ENCODE measurements around the gene CALCOCO2. TPM values are rescaled to one million over a fixed set of nuclear protein-coding genes. Genes with fewer than 3 reads are reported as not detected.
"Not testable (repeated sequence)": the region's sequence is repeated elsewhere in the genome, so short reads cannot be mapped to it uniquely, and the experiment has no call there.

CALCOCO2 gene
- polyA plus RNA-seq, 1 donor from 2014 or later, result 138 TPM

DNA sequence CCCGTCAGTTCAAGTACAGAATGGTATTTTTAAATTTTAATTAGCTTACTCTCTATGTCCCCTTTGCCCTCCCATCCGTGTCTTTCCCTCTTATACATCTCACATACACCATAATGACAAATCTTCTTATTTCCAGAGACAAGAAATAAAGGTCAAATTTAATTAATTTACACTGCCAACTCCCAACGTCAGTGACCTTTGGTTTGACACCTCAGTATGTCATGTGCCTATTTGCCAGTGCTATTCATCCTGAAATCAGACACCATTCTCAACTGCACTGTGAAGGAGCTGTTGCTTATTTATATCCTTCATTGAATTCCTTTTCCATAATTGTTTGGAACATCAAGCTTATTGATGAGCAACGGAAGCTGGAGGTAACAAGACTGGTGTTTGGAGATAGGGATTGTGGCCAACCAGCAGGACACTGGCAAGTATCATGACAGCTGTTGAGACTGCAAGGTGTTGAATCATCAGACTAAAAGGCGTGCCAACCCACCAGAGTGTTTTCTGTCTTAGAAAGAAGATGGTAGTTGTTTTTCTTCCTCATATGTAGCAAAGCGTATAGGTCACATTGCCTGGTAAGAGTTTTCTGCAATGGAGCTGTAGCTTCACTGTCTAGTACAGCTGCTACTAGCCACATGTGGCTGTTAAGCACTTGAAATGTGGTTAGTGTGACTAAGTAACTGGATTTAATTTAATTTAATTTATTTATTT lies 12.5 kb downstream of the CALCOCO2 start:
- H3K9me3 Mint-ChIP-seq, result no peaks in the 10 kb centered on the region
- peaks cover 3% of the 10 kb centered on the region for H3K36me3 Mint-ChIP-seq
- no peaks in the 10 kb centered on the region for H3K27me3 Mint-ChIP-seq
- H3K4me1 Mint-ChIP-seq, result peaks cover 22 to 26% (median 23%) of the 10 kb centered on the region in 3 donors
- H3K4me3 Mint-ChIP-seq, result peak overlapping the region in 2 of 4 donors; percentile 30 to 41
- peak overlapping the region in 1 of 3 donors; percentile 65 for H3K27ac Mint-ChIP-seq

DNA sequence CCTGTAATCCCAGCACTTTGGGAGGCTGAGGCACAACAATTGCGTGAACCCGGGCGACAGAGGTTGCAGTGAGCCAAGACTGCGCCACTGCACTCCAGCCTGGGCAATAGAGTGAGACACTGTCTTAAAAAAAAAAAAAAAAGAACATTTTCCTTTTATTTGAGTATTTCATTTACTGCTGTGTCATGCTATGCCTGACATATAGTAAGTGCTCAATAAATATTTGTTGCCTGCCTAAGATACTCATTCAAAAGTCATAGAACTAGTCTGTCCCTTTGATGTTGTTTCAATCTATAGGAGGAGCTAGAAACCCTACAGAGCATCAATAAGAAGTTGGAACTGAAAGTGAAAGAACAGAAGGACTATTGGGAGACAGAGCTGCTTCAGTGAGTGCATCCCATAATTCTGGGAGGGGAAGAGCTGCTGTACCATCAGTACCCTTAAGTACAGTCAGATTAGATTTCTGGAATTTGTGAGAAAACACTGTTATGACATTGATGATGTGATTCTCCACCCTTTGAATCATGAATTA lies 20.0 kb downstream of the CALCOCO2 start:
- Mint-ChIP-seq H3K9me3 (no peaks in the 10 kb centered on the region), H3K27me3 (no peaks in the 10 kb centered on the region), H3K4me3 (no peak overlapping the region), H3K4me1 (peaks cover 0 to 4% (median 0%) of the 10 kb centered on the region in 3 donors), H3K36me3 (peaks cover 8% of the 10 kb centered on the region), H3K27ac (no peak overlapping the region)

DNA sequence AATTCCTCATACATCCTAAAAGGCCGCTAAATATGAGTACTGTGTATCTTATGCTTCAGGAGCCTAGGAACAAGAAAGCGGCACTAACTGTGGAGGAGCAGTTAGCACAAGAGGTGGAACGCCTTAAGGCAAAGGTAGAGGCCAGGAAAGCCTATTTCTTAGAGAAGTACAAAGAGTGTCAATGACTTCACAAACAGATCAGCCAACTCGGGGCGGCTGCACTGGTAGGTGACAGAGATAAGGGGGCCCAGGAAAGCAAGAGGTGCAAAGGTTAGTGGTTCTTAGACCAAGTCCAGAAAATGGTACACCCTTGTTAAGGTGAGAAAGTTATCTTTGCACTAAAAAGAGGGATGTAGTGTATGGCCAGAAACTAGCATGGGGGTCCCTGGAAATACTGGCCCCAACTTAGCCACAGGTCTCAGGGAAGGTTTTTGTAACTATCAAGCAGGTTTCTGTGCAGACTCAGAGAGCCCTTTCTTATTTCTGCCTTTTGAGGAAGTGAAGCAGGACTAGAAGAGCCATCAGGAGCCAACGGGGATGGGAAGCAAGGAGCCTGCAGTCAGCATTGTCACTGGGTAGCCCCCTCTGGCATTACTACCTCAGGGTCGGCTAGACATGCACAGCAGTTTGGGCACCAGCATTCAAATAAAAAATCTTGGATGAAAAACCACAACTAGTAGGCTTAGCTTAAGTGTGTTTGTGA lies 24.1 kb downstream of the CALCOCO2 start:
- H3K4me1 Mint-ChIP-seq, result peaks cover 0 to 4% (median 0%) of the 10 kb centered on the region in 3 donors
- H3K27ac Mint-ChIP-seq, result peak overlapping the region in 1 of 3 donors; percentile 55
- H3K36me3 Mint-ChIP-seq, result peaks cover 8% of the 10 kb centered on the region

DNA sequence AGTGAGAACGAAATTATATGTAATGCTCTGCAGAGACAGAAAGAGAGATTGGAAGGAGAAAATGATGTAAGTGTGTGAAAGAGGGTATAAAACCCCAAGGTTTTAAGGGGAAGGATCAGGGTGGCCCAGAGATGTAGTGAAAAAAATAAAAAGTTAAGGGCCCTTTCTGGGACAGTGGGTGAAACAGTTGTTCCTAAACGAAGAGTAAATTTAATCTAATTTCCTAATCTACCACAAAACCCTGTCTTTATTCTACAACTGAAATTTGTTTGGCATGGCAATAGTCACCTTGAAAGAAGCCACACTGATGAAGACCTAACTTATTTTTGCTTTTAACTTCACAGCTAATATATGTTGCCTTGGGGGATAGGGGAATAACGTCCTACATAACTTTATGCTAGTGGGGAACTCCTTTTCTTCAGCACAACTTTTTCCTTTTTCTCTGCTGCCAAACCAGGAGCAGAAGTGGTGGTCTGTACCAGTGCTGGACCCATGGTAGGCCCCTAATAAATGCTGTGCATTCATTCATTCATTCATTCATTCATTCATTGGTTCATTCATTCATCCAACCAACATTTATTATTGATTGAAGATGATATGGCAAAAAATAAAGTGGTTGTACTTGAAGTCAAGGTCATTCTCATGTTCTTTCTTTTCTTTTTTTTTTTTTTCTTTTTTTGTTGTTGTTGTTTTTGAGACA lies 25.4 kb downstream of the CALCOCO2 start:
- Mint-ChIP-seq H3K27ac (no peak overlapping the region), H3K4me3 (no peak overlapping the region), H3K27me3 (no peaks in the 10 kb centered on the region), H3K4me1 (no peaks in the 10 kb centered on the region), H3K9me3 (no peaks in the 10 kb centered on the region), H3K36me3 (peaks cover 5% of the 10 kb centered on the region)

More for the DNA sequence above, 24.1 kb downstream of the CALCOCO2 start:
- no peaks in the 10 kb centered on the region for H3K9me3 Mint-ChIP-seq
- H3K4me3 Mint-ChIP-seq, result no peak overlapping the region
- no peaks in the 10 kb centered on the region for H3K27me3 Mint-ChIP-seq

DNA sequence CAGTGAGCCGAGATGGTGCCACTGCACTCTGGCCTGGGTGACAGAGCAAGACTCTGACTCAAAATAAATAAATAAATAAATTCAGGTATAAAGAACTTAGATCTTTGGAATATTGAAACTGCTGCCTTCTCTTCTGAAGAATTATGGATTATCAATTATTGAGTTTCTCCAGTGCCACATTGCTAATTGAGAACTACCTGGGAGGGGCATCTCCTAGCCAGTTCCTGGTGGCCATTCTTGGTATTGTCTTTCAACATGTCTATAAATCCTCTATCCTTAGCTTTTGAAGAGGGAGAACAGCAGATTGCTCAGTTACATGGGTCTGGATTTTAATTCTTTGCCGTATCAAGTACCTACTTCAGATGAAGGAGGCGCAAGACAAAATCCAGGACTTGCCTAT lies 29.2 kb downstream of the CALCOCO2 start:
- Mint-ChIP-seq H3K4me3 (no peak overlapping the region), H3K4me1 (no peaks in the 10 kb centered on the region), H3K36me3 (peaks cover 7% of the 10 kb centered on the region), H3K27ac (no peak overlapping the region), H3K9me3 (no peaks in the 10 kb centered on the region), H3K27me3 (no peaks in the 10 kb centered on the region)

DNA sequence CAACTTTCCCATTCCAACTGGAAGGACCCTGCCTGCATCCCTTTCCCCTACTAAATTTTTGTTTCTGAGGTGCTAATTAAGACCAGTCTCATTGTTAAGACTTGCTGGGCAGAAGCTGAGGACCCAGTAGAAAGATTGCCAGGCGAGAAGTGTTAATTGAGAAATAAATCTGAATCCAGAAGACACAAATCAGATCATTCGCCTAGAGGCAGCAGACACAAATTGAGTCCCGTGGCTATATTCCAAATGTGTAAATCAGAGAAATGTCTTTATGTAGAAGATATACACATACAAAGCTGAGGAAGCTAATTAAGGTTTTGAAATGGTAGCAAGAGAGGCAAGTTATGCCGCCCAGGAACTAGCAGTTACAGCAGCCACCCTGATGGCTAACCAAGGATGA lies 29.6 kb downstream of the CALCOCO2 start:
- Mint-ChIP-seq H3K9me3 (no peaks in the 10 kb centered on the region), H3K27ac (no peak overlapping the region), H3K4me3 (no peak overlapping the region), H3K27me3 (no peaks in the 10 kb centered on the region), H3K36me3 (peaks cover 10% of the 10 kb centered on the region), H3K4me1 (no peaks in the 10 kb centered on the region)

DNA sequence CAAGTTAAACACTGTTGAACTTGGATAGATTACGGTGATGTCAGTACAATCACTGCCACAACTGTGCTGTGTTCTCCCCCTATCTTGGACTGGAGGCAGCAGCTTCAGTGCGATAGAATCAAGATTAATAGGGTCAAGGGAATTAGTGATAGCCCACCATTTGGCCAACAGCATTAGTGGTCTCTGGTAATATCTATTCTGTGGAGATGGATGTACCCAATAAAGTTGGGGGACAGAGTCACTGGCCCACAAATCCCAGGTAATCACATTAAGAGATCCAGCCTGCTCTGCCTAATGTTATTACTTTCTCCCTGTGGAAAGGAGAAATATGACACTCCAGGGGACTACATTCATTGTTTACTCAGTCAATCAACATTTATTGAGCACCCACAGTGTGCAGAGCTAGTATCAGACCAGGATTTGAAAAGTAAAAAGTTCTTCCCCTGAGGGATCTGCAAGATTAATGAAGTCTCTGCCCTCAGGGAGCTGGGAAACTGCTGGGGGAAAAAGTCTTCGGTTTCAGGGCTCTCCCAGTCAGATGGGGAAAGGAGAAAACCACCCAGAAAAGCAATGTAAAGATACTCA lies 38.2 kb downstream of the CALCOCO2 start:
- no peaks in the 10 kb centered on the region for H3K9me3 Mint-ChIP-seq
- H3K4me3 Mint-ChIP-seq, result peak overlapping the region in 1 of 4 donors; percentile 38
- H3K27ac Mint-ChIP-seq, result no peak overlapping the region
- H3K4me1 Mint-ChIP-seq, result peaks cover 0 to 4% (median 1%) of the 10 kb centered on the region in 3 donors
- peaks cover 4% of the 10 kb centered on the region for H3K36me3 Mint-ChIP-seq
- H3K27me3 Mint-ChIP-seq, result no peaks in the 10 kb centered on the region

DNA sequence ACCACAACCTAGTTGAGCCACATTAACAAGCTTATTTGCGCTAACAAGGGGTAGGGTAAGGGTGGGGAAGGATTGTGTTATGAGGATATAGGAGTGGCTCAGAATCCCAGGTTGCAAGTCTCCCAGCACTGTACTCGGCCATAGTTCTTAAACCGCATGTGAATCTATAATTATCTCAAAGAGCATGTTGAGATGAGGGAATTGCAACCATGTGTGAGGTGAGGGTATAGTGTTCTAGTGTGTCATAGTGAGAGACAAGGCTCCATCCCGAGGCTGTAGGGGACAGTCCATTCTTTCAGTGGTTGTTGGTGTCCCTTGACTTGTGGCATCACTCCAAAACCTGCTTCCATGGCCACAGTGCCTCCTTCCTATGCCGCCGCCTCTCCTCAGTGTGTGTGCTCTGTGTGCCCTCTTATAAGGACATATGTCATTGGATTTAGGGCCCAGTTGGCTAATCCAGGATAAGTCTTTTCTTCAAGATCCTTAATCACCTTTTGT lies 39.0 kb downstream of the CALCOCO2 start:
- peaks cover 0 to 4% (median 1%) of the 10 kb centered on the region in 3 donors for H3K4me1 Mint-ChIP-seq
- peaks cover 4% of the 10 kb centered on the region for H3K36me3 Mint-ChIP-seq
- H3K27ac Mint-ChIP-seq, result no peak overlapping the region
- H3K9me3 Mint-ChIP-seq, result no peaks in the 10 kb centered on the region
- H3K4me3 Mint-ChIP-seq, result no peak overlapping the region
- H3K27me3 Mint-ChIP-seq, result no peaks in the 10 kb centered on the region

DNA sequence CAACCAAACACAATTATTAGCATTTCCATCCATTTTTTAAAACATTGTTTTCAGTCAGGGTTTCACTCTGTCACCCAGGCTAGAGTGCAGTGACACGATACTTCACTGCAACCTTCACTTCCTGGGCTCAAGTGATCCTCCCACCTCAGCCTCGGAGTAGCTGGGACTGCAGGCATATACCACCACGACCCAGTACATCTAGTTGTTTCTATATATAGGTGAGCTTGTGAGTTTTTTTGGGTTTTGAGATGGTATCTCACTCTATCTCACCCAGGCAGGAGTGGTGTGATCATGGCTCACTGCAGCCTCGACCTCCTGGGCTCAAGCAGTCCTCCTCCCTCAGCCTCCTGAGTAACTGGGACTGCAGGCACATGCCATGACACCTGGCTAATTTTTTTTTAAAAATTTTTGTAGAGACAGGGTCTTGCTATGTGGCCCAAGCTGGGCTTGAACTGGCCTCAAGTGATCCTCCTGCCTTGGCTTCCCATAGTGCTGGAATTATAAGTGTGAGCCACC lies 40.3 kb downstream of the CALCOCO2 start:
- Mint-ChIP-seq H3K9me3 (no peaks in the 10 kb centered on the region), H3K36me3 (peaks cover 2% of the 10 kb centered on the region), H3K4me3 (no peak overlapping the region), H3K27ac (no peak overlapping the region), H3K27me3 (no peaks in the 10 kb centered on the region), H3K4me1 (peaks cover 0 to 4% (median 1%) of the 10 kb centered on the region in 3 donors)

DNA sequence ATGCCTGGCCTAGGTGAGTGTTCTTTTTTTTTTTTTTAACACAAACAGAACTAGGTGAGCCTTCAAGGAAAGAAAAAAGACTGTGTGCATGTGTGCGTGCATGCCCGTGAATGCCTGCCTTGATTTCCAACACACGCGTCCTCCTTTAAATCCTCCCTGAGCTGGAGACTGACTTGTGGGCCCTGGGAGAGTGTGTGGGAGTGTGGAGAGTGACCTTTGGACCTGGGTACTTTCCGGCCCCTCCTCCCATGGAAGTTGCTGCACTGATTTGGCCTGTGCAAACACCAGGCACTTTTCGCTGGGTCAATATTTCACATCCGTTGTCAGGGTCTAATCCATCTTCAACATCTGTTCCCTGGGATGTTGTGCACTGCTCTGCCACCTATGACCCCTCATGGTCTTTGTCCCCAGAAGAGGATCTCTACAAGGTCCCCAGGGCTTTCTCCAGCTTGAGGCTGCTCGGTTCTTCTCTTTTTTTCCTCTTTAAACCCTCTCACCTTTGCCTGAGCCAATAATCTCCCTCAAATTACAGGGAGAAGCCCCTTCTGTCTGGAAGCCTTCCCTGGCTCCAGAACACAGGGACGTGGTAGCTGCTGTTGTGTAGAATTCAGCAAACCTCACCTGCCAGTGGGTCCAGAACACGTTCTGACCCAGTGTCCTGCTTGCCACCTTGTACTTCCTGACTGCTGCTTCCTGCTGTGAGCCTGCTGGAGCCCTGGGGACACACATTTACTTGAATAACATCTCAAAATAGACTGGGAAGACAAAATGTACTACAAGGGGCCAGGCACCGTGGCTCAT lies 40.9 kb downstream of the CALCOCO2 start:
- H3K27ac Mint-ChIP-seq, result no peak overlapping the region
- H3K27me3 Mint-ChIP-seq, result no peaks in the 10 kb centered on the region
- peaks cover 2% of the 10 kb centered on the region for H3K36me3 Mint-ChIP-seq
- peaks cover 0 to 4% (median 1%) of the 10 kb centered on the region in 3 donors for H3K4me1 Mint-ChIP-seq
- H3K9me3 Mint-ChIP-seq, result no peaks in the 10 kb centered on the region
- H3K4me3 Mint-ChIP-seq, result no peak overlapping the region

DNA sequence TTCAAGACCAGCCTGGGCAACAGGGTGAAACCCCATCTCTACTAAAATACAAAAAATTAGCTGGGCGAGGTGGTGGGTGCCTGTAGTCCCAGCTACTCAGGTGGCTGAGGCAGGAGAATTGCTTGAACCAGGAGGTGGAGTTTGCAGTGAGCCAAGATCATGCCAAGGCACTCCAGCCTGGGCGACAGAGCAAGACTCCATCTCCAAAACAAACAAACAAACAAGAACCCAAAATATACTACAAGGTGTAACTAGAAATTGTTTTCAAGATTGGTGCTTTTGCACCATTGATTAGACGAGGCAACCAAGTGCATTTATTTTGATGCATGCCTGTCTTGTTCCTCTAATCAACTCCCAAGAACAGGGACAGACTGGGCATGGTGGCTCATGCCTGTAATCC lies 41.6 kb downstream of the CALCOCO2 start:
- not testable (repeated sequence) for H3K27ac Mint-ChIP-seq, H3K9me3 Mint-ChIP-seq, H3K4me3 Mint-ChIP-seq, H3K36me3 Mint-ChIP-seq, H3K4me1 Mint-ChIP-seq, H3K27me3 Mint-ChIP-seq

DNA sequence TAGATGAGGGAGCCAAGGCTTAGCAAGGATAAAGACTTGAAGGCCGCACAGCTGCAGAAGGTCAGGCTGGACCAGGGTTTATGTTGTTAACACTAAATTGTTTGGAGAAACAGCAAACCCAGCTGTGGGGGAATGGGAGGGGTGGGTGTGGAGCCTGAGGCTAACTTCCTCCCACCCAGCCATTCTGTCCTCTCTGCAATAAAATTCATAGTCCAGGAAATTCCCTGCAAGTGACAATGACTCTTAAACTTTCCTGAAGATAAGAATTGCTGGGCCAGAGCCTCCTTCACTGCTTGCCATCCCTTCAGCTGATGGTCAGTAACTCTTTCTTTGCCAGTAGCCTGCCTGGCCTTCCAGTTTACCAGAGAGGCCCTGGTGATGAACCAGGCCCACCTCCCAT lies 42.4 kb downstream of the CALCOCO2 start:
- no peak overlapping the region for H3K27ac Mint-ChIP-seq
- H3K36me3 Mint-ChIP-seq, result peaks cover 2% of the 10 kb centered on the region
- H3K27me3 Mint-ChIP-seq, result no peaks in the 10 kb centered on the region
- H3K4me1 Mint-ChIP-seq, result peaks cover 0 to 4% (median 1%) of the 10 kb centered on the region in 3 donors
- H3K9me3 Mint-ChIP-seq, result no peaks in the 10 kb centered on the region
- H3K4me3 Mint-ChIP-seq, result no peak overlapping the region

DNA sequence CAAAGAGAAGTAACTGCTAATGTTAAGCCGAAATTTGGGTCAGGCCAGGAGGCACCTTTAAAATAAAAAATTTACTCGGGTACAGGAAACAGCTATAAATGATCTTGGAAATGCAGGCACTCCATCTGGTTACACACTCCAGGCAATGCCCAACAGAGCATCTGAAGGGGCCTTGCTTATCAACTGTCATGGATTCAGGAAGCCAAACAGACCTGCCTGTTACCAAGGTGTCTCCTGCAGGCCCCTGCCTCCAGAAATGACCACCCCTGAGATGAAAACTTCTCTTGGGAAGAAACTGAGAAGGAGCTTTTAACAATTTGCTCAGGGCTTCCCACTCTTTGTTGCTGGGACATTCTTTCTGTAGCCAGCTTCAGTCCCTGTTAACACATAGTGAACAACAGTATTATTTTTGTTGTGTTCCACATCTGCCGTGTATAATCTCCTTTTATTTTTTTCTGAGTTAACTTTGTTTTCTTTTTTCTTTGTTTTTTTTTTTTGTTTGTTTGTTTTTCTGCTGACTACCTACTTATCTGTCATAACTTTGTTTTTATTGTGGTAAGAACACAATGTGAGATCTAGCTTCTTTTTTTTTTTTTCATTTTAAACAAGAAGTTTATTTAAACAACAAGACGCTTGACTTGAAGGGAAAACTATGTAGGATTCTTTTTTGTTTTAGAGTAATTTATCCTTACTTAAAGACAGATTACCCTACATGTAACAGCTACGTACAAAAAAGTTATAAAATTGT lies 43.0 kb downstream of the CALCOCO2 start:
- no peaks in the 10 kb centered on the region for H3K9me3 Mint-ChIP-seq
- H3K27me3 Mint-ChIP-seq, result no peaks in the 10 kb centered on the region
- H3K4me3 Mint-ChIP-seq, result peak overlapping the region in 1 of 4 donors; percentile 17
- H3K27ac Mint-ChIP-seq, result no peak overlapping the region
- peaks cover 2% of the 10 kb centered on the region for H3K36me3 Mint-ChIP-seq
- peaks cover 0 to 4% (median 1%) of the 10 kb centered on the region in 3 donors for H3K4me1 Mint-ChIP-seq

All from IgD-negative memory B cell (primary cell).